Tibial nerve (tissue), 4 donors: ENCODE results near the gene RSBN1L. TPM values are rescaled to one million over a fixed set of nuclear protein-coding genes. Genes with fewer than 3 reads are reported as not detected.

Source experiments
- DNase-seq, 2 donors: peaks; one replicate each; pipeline ENCODE4 v3.0.0-alpha.2; 2019; ENCODE audit warnings: low spot score in 2 of 2
- H3K27ac ChIP-seq, 4 donors: fragments of 200-600 bp; sonication (generic) in 3 of 4; one replicate each; pipeline ENCODE4 v1.5.1; 2017 to 2019; ENCODE audit warnings: mild to moderate bottlenecking in 1 of 4
- H3K27me3 ChIP-seq, 2 donors: fragments of 200-600 bp; sonication (generic) in 1 of 2; one replicate each; pipeline versions ENCODE4 v1.5.1 to v1.6.0; 2017 to 2019
- H3K36me3 ChIP-seq, 3 donors: fragments of 200-600 bp; sonication (generic); one replicate each; pipeline ENCODE4 v1.5.1; 2018 to 2019
- H3K4me1 ChIP-seq, 4 donors: fragments of 200-600 bp; sonication (generic) in 3 of 4; one replicate each; pipeline ENCODE4 v1.5.1; 2017 to 2019
- H3K4me3 ChIP-seq, 4 donors: fragments of 200-600 bp; sonication (generic) in 3 of 4; one replicate each; pipeline ENCODE4 v1.5.1; 2017 to 2019; ENCODE audit warnings: mild to moderate bottlenecking in 1 of 4, moderate library complexity in 1 of 4
- H3K9me3 ChIP-seq, 4 donors: fragments of 200-600 bp; sonication (generic) in 3 of 4; one replicate each; pipeline ENCODE4 v1.5.1; 2017 to 2019
- CTCF ChIP-seq, 5 experiments: fragments of 200-600 bp in 3 of 5; fragments of 450-650 bp in 2 of 5; sonication (generic) in 3 of 5; IDR thresholded peaks; one replicate each; pipeline ENCODE4 v1.5.1; 2016 to 2019; ENCODE audit warnings: antibody characterized with exemption in 5 of 5, mild to moderate bottlenecking in 3 of 5, moderate library complexity in 2 of 5
- EP300 ChIP-seq, 2 donors: sonication (generic); formaldehyde crosslinking; IDR thresholded peaks; one replicate each; pipeline ENCODE4 v1.6.1; 2017; ENCODE audit warnings: antibody characterized with exemption in 2 of 2, mild to moderate bottlenecking in 1 of 2
- POLR2A ChIP-seq, 2 donors: fragments of 450-650 bp; IDR thresholded peaks; one replicate each; pipeline ENCODE4 v1.6.1; 2017; ENCODE audit warnings: antibody characterized with exemption in 2 of 2, mild to moderate bottlenecking in 2 of 2, moderate library complexity in 2 of 2
- WGBS, 2 donors: methylation state at CpG; one replicate each; pipeline ENCODE4 v1.1.5; 2018; 5-methylcytosine and 5-hydroxymethylcytosine counted together
- total RNA-seq, 4 donors: library from RNA; depleted of rRNA; stranded (reverse); fragments of >200 nt; gene quantifications; one replicate each; pipeline ENCODE4 v1.1.0, GENCODE V29; 2016

Gene RSBN1L
- total RNA-seq, 4 donors from 2014 or later = 15.6 to 33.9 (median 29.1) TPM

GRCh38 chr7:77691892-77692491 lies 4.3 kb upstream of the RSBN1L start:
- H3K36me3 ChIP-seq = peaks cover 0 to 25% (median 0%) of the 10 kb centered on the region in 3 donors
- peaks cover 2 to 49% (median 15%) of the 10 kb centered on the region in 4 donors for H3K4me1 ChIP-seq
- DNase-seq = no peak
- no peak for TF ChIP-seq CTCF (IDR thresholded peaks at IDR 0.05)
- TF ChIP-seq POLR2A (IDR thresholded peaks at IDR 0.05) = no peak
- TF ChIP-seq EP300 (IDR thresholded peaks at IDR 0.05) = no peak
- H3K27ac ChIP-seq = no peak overlapping the region
- H3K4me3 ChIP-seq = no peak overlapping the region
- WGBS, 2 donors = 93% methylated on average over 10 of the region's 10 CpGs
- H3K9me3 ChIP-seq = no peaks in the 10 kb centered on the region
- no peaks in the 10 kb centered on the region for H3K27me3 ChIP-seq

DNA sequence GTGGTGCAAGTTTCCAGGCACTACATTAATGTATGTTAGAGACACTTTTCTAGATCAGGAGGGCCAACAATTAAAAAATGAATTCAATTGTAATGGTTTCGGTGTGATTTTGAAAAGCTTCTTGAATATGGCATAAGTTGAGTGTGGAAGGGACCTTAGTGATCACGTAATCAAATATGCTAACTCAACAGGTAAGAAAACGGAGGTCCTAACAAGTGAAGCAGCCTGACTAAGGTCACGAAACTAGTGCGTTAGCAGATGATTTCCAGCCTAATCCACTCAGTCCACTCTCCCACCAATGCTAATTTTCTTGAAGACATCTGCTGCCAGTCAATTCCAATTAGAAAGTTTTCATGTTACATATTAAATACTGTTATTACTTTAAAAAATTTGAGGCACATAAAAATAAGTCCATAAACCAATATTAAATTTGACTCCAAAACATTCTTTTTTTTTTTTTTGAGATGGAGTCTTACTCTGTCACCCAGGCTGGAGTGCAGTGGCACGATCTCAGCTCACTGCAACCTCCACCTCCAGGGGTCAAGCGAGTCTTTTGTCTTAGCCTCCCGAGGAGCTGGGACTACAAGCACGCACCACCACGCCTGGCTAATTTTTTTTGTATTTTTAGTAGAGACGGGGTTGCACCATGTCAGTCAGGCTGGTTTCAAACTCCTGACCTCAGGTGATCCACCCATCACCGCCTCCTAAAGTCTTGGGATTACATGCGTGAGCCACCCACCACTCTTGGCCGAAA lies 2.3 kb upstream of the RSBN1L start:
- no peak for DNase-seq
- WGBS, 2 donors = 84 to 87% methylated on average over 14 of the region's 14 CpGs
- Histone ChIP-seq H3K9me3 (no peaks in the 10 kb centered on the region), H3K27me3 (no peaks in the 10 kb centered on the region), H3K4me3 (peak overlapping the region in 1 of 4 donors; percentile 3), H3K27ac (no peak overlapping the region), H3K36me3 (peaks cover 0 to 12% (median 0%) of the 10 kb centered on the region in 3 donors), H3K4me1 (peaks cover 0 to 50% (median 17%) of the 10 kb centered on the region in 4 donors)
- no peak for TF ChIP-seq EP300 (IDR thresholded peaks at IDR 0.05)
- no peak for TF ChIP-seq POLR2A (IDR thresholded peaks at IDR 0.05)
- TF ChIP-seq CTCF (IDR thresholded peaks at IDR 0.05) = no peak

GRCh38 chr7:77696643-77697534 lies 630 bp downstream of the RSBN1L start:
- Histone ChIP-seq H3K27me3 (no peaks in the 10 kb centered on the region), H3K4me3 (peak overlapping the region; percentile 81 to 95 (median 92)), H3K27ac (peak overlapping the region; percentile 96 to 98 (median 98)), H3K4me1 (peaks cover 0 to 61% (median 25%) of the 10 kb centered on the region in 4 donors), H3K36me3 (no peaks in the 10 kb centered on the region), H3K9me3 (no peaks in the 10 kb centered on the region)
- DNase-seq = peak in 1 of 2 donors; percentile 57
- 0 to 1% methylated on average over 49 to 57 of the region's 67 CpGs for WGBS, 2 donors
- TF ChIP-seq EP300 (IDR thresholded peaks at IDR 0.05) (peak in 1 of 2 donors; percentile 65), CTCF (IDR thresholded peaks at IDR 0.05) (no peak), POLR2A (IDR thresholded peaks at IDR 0.05) (peak in 1 of 2 donors; percentile 39)

DNA sequence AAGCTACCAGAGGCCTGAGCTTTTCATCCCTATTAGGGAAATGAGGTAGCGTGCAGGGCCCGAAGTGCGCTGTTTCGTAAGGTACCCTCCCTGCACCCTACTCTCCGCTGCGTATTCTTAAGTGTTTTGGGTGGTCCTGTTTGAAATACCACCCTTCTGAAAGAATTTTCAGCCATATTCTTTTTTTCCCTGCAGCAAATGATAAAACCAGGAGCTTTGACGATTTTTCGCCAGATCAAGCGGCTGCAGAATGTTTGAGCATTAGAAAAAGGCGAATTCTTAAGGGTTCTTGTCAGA lies 1.2 kb downstream of the RSBN1L start:
- whole genome bisulfite sequencing, 2 donors = 1% methylated on average over 10 of the region's 10 CpGs
- peak in 1 of 2 donors; percentile 26 for DNase-seq
- peak overlapping the region; percentile 96 to 98 (median 98) for H3K27ac ChIP-seq
- H3K27me3 ChIP-seq = no peaks in the 10 kb centered on the region
- H3K4me1 ChIP-seq = peaks cover 0 to 61% (median 28%) of the 10 kb centered on the region in 4 donors
- H3K4me3 ChIP-seq = peak overlapping the region; percentile 81 to 95 (median 92)
- no peaks in the 10 kb centered on the region for H3K9me3 ChIP-seq
- TF ChIP-seq POLR2A (IDR thresholded peaks at IDR 0.05) = no peak
- no peak for TF ChIP-seq EP300 (IDR thresholded peaks at IDR 0.05)
- TF ChIP-seq CTCF (IDR thresholded peaks at IDR 0.05) = no peak
- H3K36me3 ChIP-seq = no peaks in the 10 kb centered on the region
